Mammary epithelial cell (primary cell): ENCODE measurements around the gene NEGR1.

Experiments
- EZH2 ChIP-seq: IDR thresholded peaks from 2 replicates; pipeline ENCODE4 v1.6.1; 2012; ENCODE audit warnings: low read length, inconsistent platforms, borderline replicate concordance
- TF ChIP-seq, protein P1 (sequence below), 2 donors: IDR thresholded peaks in 1 of 2; conservative IDR thresholded peaks in 1 of 2; 2 replicates each; pipeline ENCODE4 v1.5.1; 2011 to 2012; ENCODE audit warnings: inconsistent platforms in 2 of 2, low read length in 2 of 2, mild to moderate bottlenecking in 2 of 2, control low read depth in 1 of 2, low read depth in 1 of 2; ENCODE audit not compliant: insufficient read depth in 1 of 2; ENCODE audit errors: extremely low read depth in 1 of 2

DNA sequence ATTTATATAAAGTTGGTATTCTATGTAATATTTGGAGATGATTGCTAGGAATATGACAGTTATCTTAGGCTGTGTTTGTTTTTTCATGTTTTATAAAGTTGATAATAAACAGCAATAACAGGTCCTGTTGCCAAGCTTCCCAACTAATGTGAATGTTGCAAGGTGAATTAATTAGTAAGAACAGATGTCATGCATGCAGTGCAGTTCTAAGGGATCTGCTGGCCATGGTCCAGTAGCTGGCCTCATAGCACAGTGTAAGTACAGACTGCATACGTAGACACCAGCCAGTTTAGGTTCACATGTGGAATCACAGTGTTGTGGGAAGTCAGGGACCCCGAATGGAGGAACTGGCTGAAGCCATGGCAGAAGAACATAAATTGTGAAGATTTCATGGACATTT, 478.2 kb downstream of the NEGR1 start:
- TF ChIP-seq, protein P1, sequence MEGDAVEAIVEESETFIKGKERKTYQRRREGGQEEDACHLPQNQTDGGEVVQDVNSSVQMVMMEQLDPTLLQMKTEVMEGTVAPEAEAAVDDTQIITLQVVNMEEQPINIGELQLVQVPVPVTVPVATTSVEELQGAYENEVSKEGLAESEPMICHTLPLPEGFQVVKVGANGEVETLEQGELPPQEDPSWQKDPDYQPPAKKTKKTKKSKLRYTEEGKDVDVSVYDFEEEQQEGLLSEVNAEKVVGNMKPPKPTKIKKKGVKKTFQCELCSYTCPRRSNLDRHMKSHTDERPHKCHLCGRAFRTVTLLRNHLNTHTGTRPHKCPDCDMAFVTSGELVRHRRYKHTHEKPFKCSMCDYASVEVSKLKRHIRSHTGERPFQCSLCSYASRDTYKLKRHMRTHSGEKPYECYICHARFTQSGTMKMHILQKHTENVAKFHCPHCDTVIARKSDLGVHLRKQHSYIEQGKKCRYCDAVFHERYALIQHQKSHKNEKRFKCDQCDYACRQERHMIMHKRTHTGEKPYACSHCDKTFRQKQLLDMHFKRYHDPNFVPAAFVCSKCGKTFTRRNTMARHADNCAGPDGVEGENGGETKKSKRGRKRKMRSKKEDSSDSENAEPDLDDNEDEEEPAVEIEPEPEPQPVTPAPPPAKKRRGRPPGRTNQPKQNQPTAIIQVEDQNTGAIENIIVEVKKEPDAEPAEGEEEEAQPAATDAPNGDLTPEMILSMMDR (conservative IDR thresholded peaks at IDR 0.05 in 1 of 2, IDR thresholded peaks at IDR 0.05 in 1 of 2; ENCODE audit: extremely low read depth in 1 of 2, insufficient read depth in 1 of 2, low read depth in 1 of 2, low read length in 2 of 2), result no peak
- TF ChIP-seq EZH2, result no peak
